Measurements from ENCODE around the gene CHKA. TPM values are rescaled to one million over a fixed set of nuclear protein-coding genes. Genes with fewer than 3 reads are reported as not detected.

The CHKA gene
- total and polyA plus RNA-seq, 9 of the 15 experiments (the other 6 are each of a cell fraction or from before 2014, with no cell fraction given), result 3.6 to 37.0 (median 30.2) TPM

- TF ChIP-seq ZBTB40 (IDR thresholded peaks at IDR 0.05) (peak; percentile 58; the same call in 1 of the 2 replicates), ZBTB40 (CRISPR knock-in tag; IDR thresholded peaks at IDR 0.05) (no peak), POLR2AphosphoS5 (IDR thresholded peaks at IDR 0.05; ENCODE audit: control insufficient read depth, insufficient read depth, low read depth, low read length) (no peak), PRDM10 (IDR thresholded peaks at IDR 0.05; ENCODE audit: partially characterized antibody) (peak; percentile 11), FOXM1 (IDR thresholded peaks at IDR 0.05; ENCODE audit: low read depth) (0 out of 2 replicates have a peak, but pooled peaks have one; percentile 21), FOXM1 (CRISPR knock-in tag; IDR thresholded peaks at IDR 0.05; ENCODE audit: low read depth) (no peak), KAT7 (CRISPR knock-in tag; IDR thresholded peaks at IDR 0.05; ENCODE audit: borderline replicate concordance) (peak; percentile 52; the same call in 1 of the 2 replicates), ZNF143 (CRISPR knock-in tag; IDR thresholded peaks at IDR 0.05) (no peak), MNT (conservative IDR thresholded peaks at IDR 0.05) (peak; percentile 95 to 98), CGGBP1 (CRISPR knock-in tag; IDR thresholded peaks at IDR 0.05) (no peak), ELF2 (CRISPR knock-in tag; IDR thresholded peaks at IDR 0.05) (peak; percentile 27; the same call in 1 of the 2 replicates)
Observed at GRCh38 chr11:68003846-68004550, 117.2 kb downstream of the CHKA start, which contains the start of gene UNC93B1 (continued).
